ENCODE results near the gene ARPIN.

ARPIN gene

DNA sequence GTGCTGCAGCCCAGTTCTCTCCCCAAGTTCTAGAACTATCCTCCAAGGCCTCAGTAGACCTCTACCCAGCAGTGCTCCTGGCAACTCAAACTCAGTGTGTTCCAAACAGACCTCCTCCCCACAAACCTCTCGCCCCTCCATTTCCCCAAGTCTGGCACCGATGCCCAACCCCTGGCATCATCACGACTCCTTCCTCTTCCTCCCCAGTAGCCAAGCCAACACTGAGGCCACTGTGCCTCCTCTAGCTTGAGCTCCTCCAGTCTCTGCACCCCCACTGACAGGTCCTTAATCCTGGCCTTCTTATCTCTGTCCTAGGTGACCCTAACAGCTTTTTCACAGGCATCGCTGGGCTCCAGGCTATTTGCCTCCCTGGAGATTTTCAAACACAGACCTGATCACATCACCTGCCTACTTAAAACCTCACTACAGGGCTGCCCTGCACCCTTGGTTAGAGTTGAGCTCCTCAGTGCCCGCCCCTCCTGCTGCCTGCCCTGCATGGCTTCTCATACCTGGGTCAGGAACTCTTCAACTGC is 6.8 kb downstream of the ARPIN start:
- no peak for DNase-seq (ENCODE audit: low read depth in 1 of 2, low spot score in 1 of 2)
- Histone ChIP-seq H3K27ac (replicated peaks) (no peak overlapping the region), H3K27me3 (ENCODE audit: insufficient read depth, poor library complexity, severe bottlenecking) (no peaks in the 10 kb centered on the region), H3K4me3 (replicated peaks; ENCODE audit: insufficient read depth, low read length) (no peak overlapping the region)
- no peak for TF ChIP-seq POLR2AphosphoS5 (IDR thresholded peaks at IDR 0.05; ENCODE audit: low read depth)
- TF ChIP-seq, protein P1, sequence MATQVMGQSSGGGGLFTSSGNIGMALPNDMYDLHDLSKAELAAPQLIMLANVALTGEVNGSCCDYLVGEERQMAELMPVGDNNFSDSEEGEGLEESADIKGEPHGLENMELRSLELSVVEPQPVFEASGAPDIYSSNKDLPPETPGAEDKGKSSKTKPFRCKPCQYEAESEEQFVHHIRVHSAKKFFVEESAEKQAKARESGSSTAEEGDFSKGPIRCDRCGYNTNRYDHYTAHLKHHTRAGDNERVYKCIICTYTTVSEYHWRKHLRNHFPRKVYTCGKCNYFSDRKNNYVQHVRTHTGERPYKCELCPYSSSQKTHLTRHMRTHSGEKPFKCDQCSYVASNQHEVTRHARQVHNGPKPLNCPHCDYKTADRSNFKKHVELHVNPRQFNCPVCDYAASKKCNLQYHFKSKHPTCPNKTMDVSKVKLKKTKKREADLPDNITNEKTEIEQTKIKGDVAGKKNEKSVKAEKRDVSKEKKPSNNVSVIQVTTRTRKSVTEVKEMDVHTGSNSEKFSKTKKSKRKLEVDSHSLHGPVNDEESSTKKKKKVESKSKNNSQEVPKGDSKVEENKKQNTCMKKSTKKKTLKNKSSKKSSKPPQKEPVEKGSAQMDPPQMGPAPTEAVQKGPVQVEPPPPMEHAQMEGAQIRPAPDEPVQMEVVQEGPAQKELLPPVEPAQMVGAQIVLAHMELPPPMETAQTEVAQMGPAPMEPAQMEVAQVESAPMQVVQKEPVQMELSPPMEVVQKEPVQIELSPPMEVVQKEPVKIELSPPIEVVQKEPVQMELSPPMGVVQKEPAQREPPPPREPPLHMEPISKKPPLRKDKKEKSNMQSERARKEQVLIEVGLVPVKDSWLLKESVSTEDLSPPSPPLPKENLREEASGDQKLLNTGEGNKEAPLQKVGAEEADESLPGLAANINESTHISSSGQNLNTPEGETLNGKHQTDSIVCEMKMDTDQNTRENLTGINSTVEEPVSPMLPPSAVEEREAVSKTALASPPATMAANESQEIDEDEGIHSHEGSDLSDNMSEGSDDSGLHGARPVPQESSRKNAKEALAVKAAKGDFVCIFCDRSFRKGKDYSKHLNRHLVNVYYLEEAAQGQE (IDR thresholded peaks at IDR 0.05; ENCODE audit: insufficient replicate concordance, low read depth): no peak

DNA sequence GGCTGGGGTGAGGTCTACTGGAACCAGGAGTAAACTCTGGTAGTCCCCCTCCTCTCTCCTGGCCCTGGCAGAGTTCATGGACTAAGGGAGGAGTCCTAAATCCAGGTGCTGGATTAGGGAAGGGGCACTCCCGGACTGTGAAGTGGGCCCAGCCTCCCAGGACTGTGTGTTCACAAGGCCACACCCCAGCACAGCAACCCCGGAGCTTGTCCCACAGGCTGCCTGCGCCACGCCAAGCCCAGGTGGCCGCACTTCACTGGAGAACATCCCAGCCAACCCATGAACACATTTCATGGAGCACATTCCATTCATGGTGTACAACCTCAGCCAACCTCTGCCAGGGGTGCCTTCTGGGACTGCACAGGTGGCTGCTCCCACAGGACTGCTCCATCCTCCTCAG is 8.2 kb downstream of the ARPIN start:
- TF ChIP-seq, protein P1 (IDR thresholded peaks at IDR 0.05; ENCODE audit: insufficient replicate concordance, low read depth): no peak
- no peak for DNase-seq (ENCODE audit: low read depth in 1 of 2, low spot score in 1 of 2)
- no peaks in the 10 kb centered on the region for H3K27me3 ChIP-seq (ENCODE audit: insufficient read depth, poor library complexity, severe bottlenecking)
- H3K27ac ChIP-seq (replicated peaks): no peak overlapping the region
- no peak overlapping the region for H3K4me3 ChIP-seq (replicated peaks; ENCODE audit: insufficient read depth, low read length)

DNA sequence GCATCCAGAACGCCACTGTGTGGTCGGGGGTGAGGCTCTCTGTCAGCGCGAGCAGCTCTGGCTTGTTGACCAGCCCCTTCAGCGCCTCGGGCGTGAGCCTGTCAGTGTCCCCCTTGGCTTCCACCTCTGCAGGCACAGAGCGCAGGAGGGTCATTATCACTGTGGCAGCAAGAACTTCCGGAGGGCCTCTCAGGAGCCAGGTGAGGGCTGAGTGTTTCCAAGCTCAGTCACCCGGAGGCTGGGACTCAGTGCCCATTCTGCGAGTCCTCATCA is 9.0 kb downstream of the ARPIN start:
- DNase-seq (ENCODE audit: low read depth in 1 of 2, low spot score in 1 of 2): no peak
- H3K27ac ChIP-seq (replicated peaks): no peak overlapping the region
- H3K27me3 ChIP-seq (ENCODE audit: insufficient read depth, poor library complexity, severe bottlenecking): no peaks in the 10 kb centered on the region
- H3K4me3 ChIP-seq (replicated peaks; ENCODE audit: insufficient read depth, low read length): no peak overlapping the region
- TF ChIP-seq POLR2AphosphoS5 (IDR thresholded peaks at IDR 0.05; ENCODE audit: low read depth): no peak
- TF ChIP-seq, protein P1 (IDR thresholded peaks at IDR 0.05; ENCODE audit: insufficient replicate concordance, low read depth): no peak
- TF ChIP-seq SPI1 (IDR thresholded peaks at IDR 0.05; ENCODE audit: borderline replicate concordance, low read depth): no peak
- no peak for TF ChIP-seq GABPA (IDR thresholded peaks at IDR 0.05; ENCODE audit: low read depth)
- TF ChIP-seq CTCF (IDR thresholded peaks at IDR 0.05; ENCODE audit: insufficient read depth, low read length): no peak

DNA sequence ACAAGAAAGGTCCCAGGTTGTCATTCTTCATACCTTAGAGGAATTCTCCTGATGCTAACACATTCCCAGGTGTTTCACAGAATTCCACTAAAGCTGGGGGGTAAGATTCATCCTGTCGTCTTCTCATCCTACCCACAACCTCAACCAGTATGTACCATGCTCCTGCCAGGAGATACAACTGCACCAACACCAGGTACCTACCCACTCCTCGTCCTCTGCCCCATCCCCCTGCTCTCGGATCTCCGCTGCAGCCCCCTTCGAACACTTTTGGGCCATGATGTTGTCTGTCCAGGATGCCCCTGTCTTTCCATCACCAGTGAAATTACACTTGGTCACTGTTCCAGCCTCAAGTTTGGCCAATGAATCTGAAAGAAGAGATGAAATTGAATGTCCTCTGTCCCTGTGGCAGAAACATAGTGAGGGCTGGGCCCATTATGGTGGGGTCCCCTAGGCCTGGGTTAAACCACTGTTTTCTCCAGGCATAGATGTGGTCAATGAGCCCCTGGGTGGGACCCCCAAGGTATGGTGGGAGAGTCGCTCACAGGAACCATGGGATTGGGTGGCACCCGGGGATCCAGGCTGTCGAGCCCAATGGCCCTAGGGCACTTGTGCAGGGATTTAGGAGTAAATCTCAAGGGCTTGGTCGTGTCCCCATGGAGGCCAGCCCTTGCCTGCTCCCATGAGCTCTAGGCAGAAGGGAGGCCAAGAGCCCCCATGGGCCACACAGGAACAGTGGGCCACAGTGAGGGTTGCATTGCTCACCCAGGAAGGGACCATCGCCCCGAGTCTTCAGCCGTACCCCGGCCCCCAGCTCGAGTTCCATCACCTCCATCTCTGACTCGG is 9.5 kb downstream of the ARPIN start:
- TF ChIP-seq SPI1 (IDR thresholded peaks at IDR 0.05; ENCODE audit: borderline replicate concordance, low read depth): no peak
- TF ChIP-seq, protein P1 (IDR thresholded peaks at IDR 0.05; ENCODE audit: insufficient replicate concordance, low read depth): no peak
- TF ChIP-seq CTCF (IDR thresholded peaks at IDR 0.05; ENCODE audit: insufficient read depth, low read length): no peak
- no peak overlapping the region for H3K27ac ChIP-seq (replicated peaks)
- no peak overlapping the region for H3K4me3 ChIP-seq (replicated peaks; ENCODE audit: insufficient read depth, low read length)
- no peaks in the 10 kb centered on the region for H3K27me3 ChIP-seq (ENCODE audit: insufficient read depth, poor library complexity, severe bottlenecking)
- no peak for DNase-seq (ENCODE audit: low read depth in 1 of 2, low spot score in 1 of 2)
